Measurements from ENCODE around the gene PKHD1. TPM values are rescaled to one million over a fixed set of nuclear protein-coding genes. Genes with fewer than 3 reads are reported as not detected.

The PKHD1 gene
- total RNA-seq, 3 donors from 2014 or later, result not detected

GRCh38 chr6:51574040-51574439 lies 513.4 kb downstream of the PKHD1 start:
- no peaks in the 10 kb centered on the region for H3K4me1 Mint-ChIP-seq (ENCODE audit: low read depth)
- no peaks in the 10 kb centered on the region for H3K27me3 Mint-ChIP-seq (ENCODE audit: low read depth)
- no peak overlapping the region for H3K4me3 Mint-ChIP-seq
- ATAC-seq, result no peak
- DNase-seq, result no peak
- peaks cover 7% of the 10 kb centered on the region for H3K9me3 Mint-ChIP-seq
- no peaks in the 10 kb centered on the region for H3K36me3 Mint-ChIP-seq (ENCODE audit: insufficient read depth)

GRCh38 chr6:51571168-51571567 lies 516.2 kb downstream of the PKHD1 start:
- Mint-ChIP-seq H3K4me1 (ENCODE audit: low read depth) (no peaks in the 10 kb centered on the region), H3K36me3 (ENCODE audit: insufficient read depth) (no peaks in the 10 kb centered on the region), H3K27me3 (ENCODE audit: low read depth) (no peaks in the 10 kb centered on the region), H3K4me3 (no peak overlapping the region), H3K9me3 (peaks cover 7% of the 10 kb centered on the region)
- DNase-seq (no peak), ATAC-seq (no peak)

- peaks cover 7% of the 10 kb centered on the region for H3K9me3 Mint-ChIP-seq
- no peak overlapping the region for H3K4me3 Mint-ChIP-seq
- H3K4me1 Mint-ChIP-seq (ENCODE audit: low read depth), result no peaks in the 10 kb centered on the region
- ATAC-seq (no peak), DNase-seq (no peak)
- no peaks in the 10 kb centered on the region for H3K36me3 Mint-ChIP-seq (ENCODE audit: insufficient read depth)
- H3K27me3 Mint-ChIP-seq (ENCODE audit: low read depth), result no peaks in the 10 kb centered on the region
These were observed 517.1 kb downstream of the PKHD1 start for GRCh38 chr6:51570168-51570921.

- ATAC-seq (no peak), DNase-seq (no peak)
- no peak overlapping the region for H3K4me3 Mint-ChIP-seq
- peaks cover 6% of the 10 kb centered on the region for H3K9me3 Mint-ChIP-seq
- no peaks in the 10 kb centered on the region for H3K36me3 Mint-ChIP-seq (ENCODE audit: insufficient read depth)
- no peaks in the 10 kb centered on the region for H3K4me1 Mint-ChIP-seq (ENCODE audit: low read depth)
- H3K27me3 Mint-ChIP-seq (ENCODE audit: low read depth), result no peaks in the 10 kb centered on the region
These were observed 517.8 kb downstream of the PKHD1 start for GRCh38 chr6:51569594-51569993.

- H3K36me3 Mint-ChIP-seq (ENCODE audit: insufficient read depth), result no peaks in the 10 kb centered on the region
- ATAC-seq (no peak), DNase-seq (no peak)
- no peaks in the 10 kb centered on the region for H3K4me1 Mint-ChIP-seq (ENCODE audit: low read depth)
- no peaks in the 10 kb centered on the region for H3K27me3 Mint-ChIP-seq (ENCODE audit: low read depth)
- no peaks in the 10 kb centered on the region for H3K9me3 Mint-ChIP-seq
- no peak overlapping the region for H3K4me3 Mint-ChIP-seq
These were observed 518.6 kb downstream of the PKHD1 start for GRCh38 chr6:51568771-51569170.

GRCh38 chr6:51565472-51565871 lies 521.9 kb downstream of the PKHD1 start:
- no peaks in the 10 kb centered on the region for H3K4me1 Mint-ChIP-seq (ENCODE audit: low read depth)
- ATAC-seq (no peak), DNase-seq (no peak)
- no peaks in the 10 kb centered on the region for H3K36me3 Mint-ChIP-seq (ENCODE audit: insufficient read depth)
- no peak overlapping the region for H3K4me3 Mint-ChIP-seq
- no peaks in the 10 kb centered on the region for H3K27me3 Mint-ChIP-seq (ENCODE audit: low read depth)
- H3K9me3 Mint-ChIP-seq, result no peaks in the 10 kb centered on the region

Other genes starting within 250 kb of the PKHD1 start
- 1 to 10 TPM; 1.9 to 4.8 (median 3.9) TPM for gene IL17A, start 98.8 kb upstream of the PKHD1 start, total RNA-seq
- gene IL17F, start 156.9 kb upstream of the PKHD1 start, total RNA-seq, result 10 to 100 TPM in 2 of 3 donors, 1 to 10 TPM in 1; 1.8 to 52.4 (median 27.0) TPM
- 100 to 1,000 TPM; 184 to 240 (median 199) TPM for gene MCM3, start 197.1 kb upstream of the PKHD1 start, total RNA-seq